H9 (cell line): Measurements from ENCODE around the gene ZNF750. TPM values are rescaled to one million over a fixed set of nuclear protein-coding genes. Genes with fewer than 3 reads are reported as not detected.

Source experiments
- DNase-seq: peaks from one replicate; pipeline ENCODE4 v3.0.0-alpha.2; 2017
- H2AFZ ChIP-seq: one replicate; pipeline ENCODE4 v1.6.1; 2013; ENCODE audit warnings: mild to moderate bottlenecking, low read length, control low read depth, moderate library complexity
- H2AK5ac ChIP-seq: 2 replicates; pipeline ENCODE4 v1.6.1; 2013; ENCODE audit warnings: low read length, control low read depth, mixed read lengths; ENCODE audit not compliant: insufficient read length
- H2BK120ac ChIP-seq: one replicate; pipeline ENCODE4 v1.6.1; 2013; ENCODE audit warnings: low read depth, mild to moderate bottlenecking, low read length, control low read depth, inconsistent platforms; ENCODE audit not compliant: poor library complexity, severe bottlenecking
- H2BK12ac ChIP-seq: 2 replicates; pipeline ENCODE4 v1.6.1; 2013; ENCODE audit warnings: low read length, control low read depth, mixed read lengths, low read depth; ENCODE audit not compliant: insufficient read length
- H2BK15ac ChIP-seq: 2 replicates; pipeline ENCODE4 v1.6.1; 2013; ENCODE audit warnings: low read depth, low read length, control low read depth
- H2BK20ac ChIP-seq: one replicate; pipeline ENCODE4 v1.6.1; 2013; ENCODE audit warnings: low read depth, mild to moderate bottlenecking, low read length, control low read depth, inconsistent platforms; ENCODE audit not compliant: poor library complexity, severe bottlenecking
- H2BK5ac ChIP-seq: 2 replicates; pipeline ENCODE4 v1.6.1; 2013; ENCODE audit warnings: low read length, control low read depth, mixed read lengths; ENCODE audit not compliant: insufficient read length
- H3K14ac ChIP-seq: 2 replicates; pipeline ENCODE4 v1.6.1; 2013; ENCODE audit warnings: low read length, control low read depth; ENCODE audit not compliant: insufficient read depth
- H3K18ac ChIP-seq: 2 replicates; pipeline ENCODE4 v1.6.1; 2013; ENCODE audit warnings: low read depth, mild to moderate bottlenecking, mixed read lengths, low read length, control low read depth; ENCODE audit not compliant: insufficient read length
- H3K23ac ChIP-seq: 2 replicates; pipeline ENCODE4 v1.6.1; 2013; ENCODE audit warnings: low read length, control low read depth, mixed read lengths, low read depth; ENCODE audit not compliant: insufficient read length
- H3K23me2 ChIP-seq: 2 replicates; pipeline ENCODE4 v1.6.1; 2013; ENCODE audit warnings: low read depth, mild to moderate bottlenecking, mixed read lengths, low read length, control low read depth; ENCODE audit not compliant: insufficient read length, poor library complexity, severe bottlenecking
- H3K27ac ChIP-seq: 2 replicates; pipeline ENCODE4 v1.5.1; 2013; ENCODE audit warnings: low read length, control low read depth, mixed read lengths, low read depth; ENCODE audit not compliant: insufficient read length
- H3K27me3 ChIP-seq: 2 replicates; pipeline ENCODE4 v1.6.1; 2013; ENCODE audit warnings: low read length, control low read depth, inconsistent platforms; ENCODE audit not compliant: insufficient read depth
- H3K4ac ChIP-seq: 2 replicates; pipeline ENCODE4 v1.6.1; 2013; ENCODE audit warnings: low read depth, mild to moderate bottlenecking, control low read depth, inconsistent platforms, low read length, moderate library complexity
- H3K4me1 ChIP-seq: 2 replicates; pipeline ENCODE4 v1.6.1; 2013; ENCODE audit warnings: low read length, control low read depth, inconsistent platforms; ENCODE audit not compliant: insufficient read depth
- H3K4me2 ChIP-seq: 2 replicates; pipeline ENCODE4 v1.6.1; 2013; ENCODE audit warnings: low read length, control low read depth, mixed read lengths; ENCODE audit not compliant: insufficient read length, insufficient read depth
- H3K56ac ChIP-seq: 2 replicates; pipeline ENCODE4 v1.6.1; 2013; ENCODE audit warnings: low read depth, mild to moderate bottlenecking, mixed read lengths, low read length, control low read depth; ENCODE audit not compliant: insufficient read length
- H3K79me1 ChIP-seq: 2 replicates; pipeline ENCODE4 v1.6.1; 2013; ENCODE audit warnings: low read depth, mild to moderate bottlenecking, moderate library complexity, low read length, control low read depth, inconsistent platforms; ENCODE audit not compliant: insufficient read depth, poor library complexity, severe bottlenecking
- H3K79me2 ChIP-seq: 2 replicates; pipeline ENCODE4 v1.6.1; 2013; ENCODE audit warnings: low read length, control low read depth, inconsistent platforms; ENCODE audit not compliant: insufficient read depth
- H3K9ac ChIP-seq: 2 replicates; pipeline ENCODE4 v1.6.1; 2013; ENCODE audit warnings: low read length, control low read depth, mixed read lengths; ENCODE audit not compliant: insufficient read length; ENCODE audit errors: extremely low read depth
- H3K9me3 ChIP-seq: one replicate; pipeline ENCODE4 v1.6.1; 2013; ENCODE audit warnings: low read depth, low read length, inconsistent platforms; ENCODE audit not compliant: control insufficient read depth
- H3T11ph ChIP-seq: one replicate; pipeline ENCODE4 v1.6.1; 2013; ENCODE audit warnings: mild to moderate bottlenecking, low read length, control low read depth, inconsistent platforms
- H4K20me1 ChIP-seq: one replicate; pipeline ENCODE4 v1.6.1; 2013; ENCODE audit not compliant: control insufficient read depth, insufficient read length, insufficient read depth
- H4K5ac ChIP-seq: 2 replicates; pipeline ENCODE4 v1.6.1; 2013; ENCODE audit warnings: low read depth, mild to moderate bottlenecking, mixed read lengths, low read length, control low read depth; ENCODE audit not compliant: insufficient read length
- H4K8ac ChIP-seq: replicated peaks from 2 replicates; pipeline ENCODE4 v1.6.1; 2013; ENCODE audit warnings: low read length, control low read depth, mixed read lengths, low read depth; ENCODE audit not compliant: insufficient read length
- H4K91ac ChIP-seq: 2 replicates; pipeline ENCODE4 v1.6.1; 2013; ENCODE audit warnings: low read depth, mild to moderate bottlenecking, moderate library complexity, mixed read lengths, low read length, control low read depth; ENCODE audit not compliant: insufficient read length
- H3K27ac Mint-ChIP-seq, 3 experiments: 2 replicates in 2 of 3; 3 replicates in 1 of 3; pipeline ENCODE4 v1.8.0; 2020 to 2021; ENCODE audit warnings: mixed read lengths in 3 of 3, mild to moderate bottlenecking in 1 of 3, moderate library complexity in 1 of 3
- H3K27me3 Mint-ChIP-seq: 2 replicates; pipeline ENCODE4 v1.8.0; 2021; ENCODE audit warnings: low read depth, mild to moderate bottlenecking, moderate library complexity, mixed read lengths
- H3K36me3 Mint-ChIP-seq, 3 experiments: 2 replicates in 2 of 3; 3 replicates in 1 of 3; pipeline ENCODE4 v1.8.0; 2020 to 2021; ENCODE audit warnings: low read depth in 3 of 3, mixed read lengths in 3 of 3; ENCODE audit not compliant: insufficient read depth in 1 of 3
- H3K4me1 Mint-ChIP-seq, 2 experiments: 2 replicates each; pipeline ENCODE4 v1.8.0; 2020; ENCODE audit warnings: mixed read lengths in 2 of 2
- H3K4me3 Mint-ChIP-seq, 2 experiments: 2 replicates in 1 of 2; 3 replicates in 1 of 2; pipeline ENCODE4 v1.8.0; 2020 to 2021; ENCODE audit warnings: mild to moderate bottlenecking in 2 of 2, mixed read lengths in 2 of 2, moderate library complexity in 1 of 2
- H3K9me3 Mint-ChIP-seq, 2 experiments: 2 replicates in 1 of 2; 3 replicates in 1 of 2; pipeline ENCODE4 v1.8.0; 2020; ENCODE audit warnings: mild to moderate bottlenecking in 2 of 2, mixed read lengths in 2 of 2, moderate library complexity in 1 of 2
- WGBS: extraction: QIAGEN DNeasy Blood & Tissue Kit; methylation state at CpG from one replicate; pipeline ENCODE4 v1.1.7; 2013; ENCODE audit warnings: missing lambda C conversion rate, low lambda C conversion rate, mixed read lengths; ENCODE audit not compliant: insufficient read length; ENCODE audit errors: extremely low coverage; 5-methylcytosine and 5-hydroxymethylcytosine counted together
- total RNA-seq: library from RNA; stranded (reverse); gene quantifications from 2 replicates; pipeline ENCODE4 v1.2.1, GENCODE V29; 2021
- TF ChIP-seq, protein P1 (sequence below): fragments of 200-600 bp; sonication (generic); conservative IDR thresholded peaks from 3 replicates; pipeline ENCODE4 v1.8.0; 2021; ENCODE audit warnings: antibody characterized with exemption, mild to moderate bottlenecking

ZNF750 gene
- total RNA-seq, 1 experiment from 2014 or later, result not detected

DNA sequence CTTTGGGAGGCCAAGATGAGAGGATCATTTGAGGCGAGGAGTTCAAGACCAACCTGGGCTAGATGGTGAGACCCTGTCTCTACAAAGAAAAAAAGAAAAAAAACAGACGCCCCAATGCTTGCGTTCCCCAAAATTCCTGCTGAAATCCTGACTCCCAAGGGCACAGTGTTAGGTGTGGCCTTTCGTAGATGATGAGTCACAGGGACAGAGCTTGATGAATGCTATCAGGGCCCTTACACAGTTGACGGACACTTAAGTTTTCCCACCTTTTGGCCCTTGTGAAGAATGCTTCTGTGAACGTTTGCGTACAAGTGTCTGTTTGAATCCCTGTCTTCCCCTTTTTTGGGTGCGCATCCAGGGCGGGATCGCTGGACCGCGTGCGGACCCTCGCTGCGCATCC is 16.5 kb upstream of the ZNF750 start:
- TF ChIP-seq, protein P1, sequence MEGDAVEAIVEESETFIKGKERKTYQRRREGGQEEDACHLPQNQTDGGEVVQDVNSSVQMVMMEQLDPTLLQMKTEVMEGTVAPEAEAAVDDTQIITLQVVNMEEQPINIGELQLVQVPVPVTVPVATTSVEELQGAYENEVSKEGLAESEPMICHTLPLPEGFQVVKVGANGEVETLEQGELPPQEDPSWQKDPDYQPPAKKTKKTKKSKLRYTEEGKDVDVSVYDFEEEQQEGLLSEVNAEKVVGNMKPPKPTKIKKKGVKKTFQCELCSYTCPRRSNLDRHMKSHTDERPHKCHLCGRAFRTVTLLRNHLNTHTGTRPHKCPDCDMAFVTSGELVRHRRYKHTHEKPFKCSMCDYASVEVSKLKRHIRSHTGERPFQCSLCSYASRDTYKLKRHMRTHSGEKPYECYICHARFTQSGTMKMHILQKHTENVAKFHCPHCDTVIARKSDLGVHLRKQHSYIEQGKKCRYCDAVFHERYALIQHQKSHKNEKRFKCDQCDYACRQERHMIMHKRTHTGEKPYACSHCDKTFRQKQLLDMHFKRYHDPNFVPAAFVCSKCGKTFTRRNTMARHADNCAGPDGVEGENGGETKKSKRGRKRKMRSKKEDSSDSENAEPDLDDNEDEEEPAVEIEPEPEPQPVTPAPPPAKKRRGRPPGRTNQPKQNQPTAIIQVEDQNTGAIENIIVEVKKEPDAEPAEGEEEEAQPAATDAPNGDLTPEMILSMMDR, result no peak
- Histone ChIP-seq H3K79me1 (no peaks in the 10 kb centered on the region), H4K8ac (no peak overlapping the region), H3K9me3 (no peaks in the 10 kb centered on the region), H3K9ac (no peak overlapping the region), H3K4ac (no peak overlapping the region), H4K5ac (no peak overlapping the region), H3K4me2 (no peak overlapping the region), H3K56ac (no peak overlapping the region), H3K27ac (no peak overlapping the region), H2BK120ac (no peak overlapping the region), H2AFZ (no peak overlapping the region), H3T11ph (no peak overlapping the region), H3K14ac (no peak overlapping the region), H3K23ac (no peak overlapping the region), H2BK20ac (no peak overlapping the region), H3K23me2 (no peaks in the 10 kb centered on the region), H4K20me1 (no peaks in the 10 kb centered on the region), H4K91ac (no peak overlapping the region), H2BK5ac (no peak overlapping the region), H3K18ac (no peak overlapping the region), H2BK15ac (no peak overlapping the region), H3K4me1 (no peaks in the 10 kb centered on the region), H2BK12ac (no peak overlapping the region), H3K79me2 (no peaks in the 10 kb centered on the region), H3K27me3 (no peaks in the 10 kb centered on the region), H2AK5ac (no peak overlapping the region)
- no peak overlapping the region for H3K4me3 Mint-ChIP-seq
- H3K9me3 Mint-ChIP-seq, result no peaks in the 10 kb centered on the region
- no peak for DNase-seq
- WGBS, result no CpG with 5 or more reads among the region's 15 CpGs
- peaks cover 27 to 30% (median 30%) of the 10 kb centered on the region in 3 experiments for H3K36me3 Mint-ChIP-seq
- peaks cover 7 to 9% of the 10 kb centered on the region in 2 experiments for H3K4me1 Mint-ChIP-seq
- no peaks in the 10 kb centered on the region for H3K27me3 Mint-ChIP-seq
- no peak overlapping the region for H3K27ac Mint-ChIP-seq
